Ascending aorta (tissue), 2 donors: ENCODE data around the gene TOGARAM2. TPM values are rescaled to one million over a fixed set of nuclear protein-coding genes. Genes with fewer than 3 reads are reported as not detected.
A peak's percentile ranks its signal among the peaks of the same experiment; 100 is the strongest.

Experiments
- DNase-seq, 2 donors: peaks; one replicate each; pipeline ENCODE4 v3.0.0-alpha.2; 2019; ENCODE audit warnings: low spot score in 2 of 2
- H3K27ac ChIP-seq, 2 donors: fragments of 200-600 bp; sonication (generic); one replicate each; pipeline ENCODE4 v1.5.1; 2016 to 2017; ENCODE audit warnings: mild to moderate bottlenecking in 1 of 2
- H3K27me3 ChIP-seq: fragments of 200-600 bp; sonication (generic); one replicate; pipeline ENCODE4 v1.5.1; 2017
- H3K36me3 ChIP-seq, 2 donors: fragments of 200-600 bp; sonication (generic); one replicate each; pipeline ENCODE4 v1.5.1; 2016
- H3K4me1 ChIP-seq, 2 donors: fragments of 200-600 bp; sonication (generic); one replicate each; pipeline ENCODE4 v1.5.1; 2016 to 2017; ENCODE audit warnings: mild to moderate bottlenecking in 1 of 2
- H3K4me3 ChIP-seq, 2 donors: fragments of 200-600 bp; sonication (generic); one replicate each; pipeline ENCODE4 v1.5.1; 2016 to 2017; ENCODE audit warnings: mild to moderate bottlenecking in 1 of 2
- H3K9me3 ChIP-seq, 2 donors: fragments of 200-600 bp; sonication (generic); one replicate each; pipeline ENCODE4 v1.5.1; 2016
- CTCF ChIP-seq, 3 experiments: fragments of 200-600 bp in 2 of 3; fragments of 450-650 bp in 1 of 3; sonication (generic) in 2 of 3; IDR thresholded peaks; one replicate each; pipeline ENCODE4 v1.5.1; 2016 to 2019; ENCODE audit warnings: antibody characterized with exemption in 3 of 3, mild to moderate bottlenecking in 1 of 3, moderate library complexity in 1 of 3
- intact Hi-C: fragments of 100-400 bp; cut with DNase I; formaldehyde crosslinking; loops from one replicate; pipeline ENCODE4 v1.15.1; 2023
- total RNA-seq: library from RNA; depleted of rRNA; stranded (reverse); fragments of >200 nt; gene quantifications from one replicate; pipeline ENCODE4 v1.1.0, GENCODE V29; 2016

Gene TOGARAM2
- total RNA-seq, 1 donor from 2014 or later, result not detected

GRCh38 chr2:29063056-29063455 lies 82.0 kb downstream of the TOGARAM2 start:
- Histone ChIP-seq H3K36me3 (no peaks in the 10 kb centered on the region), H3K27me3 (no peaks in the 10 kb centered on the region), H3K4me3 (no peak overlapping the region), H3K4me1 (peaks cover 0 to 9% of the 10 kb centered on the region in 2 donors), H3K9me3 (no peaks in the 10 kb centered on the region), H3K27ac (no peak overlapping the region)
- DNase-seq, result no peak
- intact Hi-C loops, result no loop called here
- no peak for TF ChIP-seq CTCF (IDR thresholded peaks at IDR 0.05)

GRCh38 chr2:29063646-29064345 lies 82.7 kb downstream of the TOGARAM2 start:
- no peak for DNase-seq
- TF ChIP-seq CTCF (IDR thresholded peaks at IDR 0.05), result no peak
- Histone ChIP-seq H3K36me3 (no peaks in the 10 kb centered on the region), H3K27ac (no peak overlapping the region), H3K4me3 (peak overlapping the region in 1 of 2 donors; percentile 33), H3K4me1 (peaks cover 0 to 9% of the 10 kb centered on the region in 2 donors), H3K27me3 (no peaks in the 10 kb centered on the region), H3K9me3 (no peaks in the 10 kb centered on the region)
- intact Hi-C loops, result no loop called here

- no peak for DNase-seq
- intact Hi-C loops, result no loop called here
- no peaks in the 10 kb centered on the region for H3K27me3 ChIP-seq
- H3K36me3 ChIP-seq, result no peaks in the 10 kb centered on the region
- no peak for TF ChIP-seq CTCF (IDR thresholded peaks at IDR 0.05)
- H3K4me3 ChIP-seq, result no peak overlapping the region
- H3K27ac ChIP-seq, result no peak overlapping the region
- H3K4me1 ChIP-seq, result peaks cover 0 to 9% of the 10 kb centered on the region in 2 donors
- H3K9me3 ChIP-seq, result no peaks in the 10 kb centered on the region
These were observed 83.2 kb downstream of the TOGARAM2 start for GRCh38 chr2:29064346-29064715.

GRCh38 chr2:29064746-29065067 lies 83.6 kb downstream of the TOGARAM2 start:
- no peak overlapping the region for H3K27ac ChIP-seq
- TF ChIP-seq CTCF (IDR thresholded peaks at IDR 0.05), result no peak

GRCh38 chr2:29065068-29065811 lies 84.1 kb downstream of the TOGARAM2 start:
- Histone ChIP-seq H3K4me3 (no peak overlapping the region), H3K9me3 (no peaks in the 10 kb centered on the region), H3K27ac (no peak overlapping the region), H3K36me3 (no peaks in the 10 kb centered on the region), H3K27me3 (no peaks in the 10 kb centered on the region), H3K4me1 (peaks cover 0 to 9% of the 10 kb centered on the region in 2 donors)
- no peak for TF ChIP-seq CTCF (IDR thresholded peaks at IDR 0.05)
- intact Hi-C loops, result no loop called here
- DNase-seq, result no peak

More at GRCh38 chr2:29064746-29065067, 83.6 kb downstream of the TOGARAM2 start:
- H3K36me3 ChIP-seq, result no peaks in the 10 kb centered on the region
- H3K4me1 ChIP-seq, result peaks cover 0 to 9% of the 10 kb centered on the region in 2 donors
- intact Hi-C loops, result no loop called here
- no peaks in the 10 kb centered on the region for H3K9me3 ChIP-seq
- no peaks in the 10 kb centered on the region for H3K27me3 ChIP-seq
- H3K4me3 ChIP-seq, result no peak overlapping the region
- no peak for DNase-seq
